ENCODE data around the gene FRMD4B. TPM values are rescaled to one million over a fixed set of nuclear protein-coding genes. Genes with fewer than 3 reads are reported as not detected.
A peak's percentile ranks its signal among the peaks of the same experiment; 100 is the strongest.

The FRMD4B gene
- total and polyA plus RNA-seq, 7 donors, result 8.2 to 21.5 (median 13.2) TPM

DNA sequence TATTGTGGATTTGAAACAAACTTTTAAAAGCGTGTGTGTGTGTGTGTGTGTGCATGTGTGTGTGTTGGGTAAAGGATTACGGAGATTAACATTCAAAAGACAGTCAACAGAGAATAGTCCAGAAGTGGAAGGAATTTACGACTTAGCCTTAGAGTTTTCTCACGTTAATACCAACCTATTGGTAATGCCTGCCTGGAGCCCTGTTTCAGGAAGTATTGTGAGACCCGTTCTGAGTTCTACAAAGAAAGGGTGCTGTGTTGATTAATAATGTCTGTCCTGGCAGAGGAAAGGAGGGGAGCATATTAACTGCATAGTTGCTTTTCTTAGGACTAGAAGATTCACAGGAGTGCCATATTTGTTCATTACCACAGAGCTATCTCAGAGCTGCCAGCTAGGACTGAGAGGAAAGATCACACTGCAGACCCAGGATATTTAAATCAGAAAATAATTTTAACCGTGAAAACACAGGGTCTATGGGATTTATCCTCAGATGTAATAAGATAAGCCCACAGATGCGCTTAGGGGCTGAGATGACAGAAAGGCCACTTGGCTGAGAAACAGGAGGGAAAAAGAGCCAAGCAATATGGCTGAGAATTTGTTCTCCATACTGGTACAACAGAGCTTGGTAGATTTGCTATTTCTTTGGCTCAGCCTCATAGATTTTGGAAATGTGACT, 40.5 kb upstream of the FRMD4B start:
- no peak overlapping the region for H3K4me3 ChIP-seq
- no peak for DNase-seq
- H3K9me3 ChIP-seq, result no peaks in the 10 kb centered on the region
- H3K36me3 ChIP-seq, result no peaks in the 10 kb centered on the region
- no peaks in the 10 kb centered on the region for H3K27me3 ChIP-seq
- intact Hi-C loops (cut with DNase I), result no loop called here
- TF ChIP-seq, protein P1, sequence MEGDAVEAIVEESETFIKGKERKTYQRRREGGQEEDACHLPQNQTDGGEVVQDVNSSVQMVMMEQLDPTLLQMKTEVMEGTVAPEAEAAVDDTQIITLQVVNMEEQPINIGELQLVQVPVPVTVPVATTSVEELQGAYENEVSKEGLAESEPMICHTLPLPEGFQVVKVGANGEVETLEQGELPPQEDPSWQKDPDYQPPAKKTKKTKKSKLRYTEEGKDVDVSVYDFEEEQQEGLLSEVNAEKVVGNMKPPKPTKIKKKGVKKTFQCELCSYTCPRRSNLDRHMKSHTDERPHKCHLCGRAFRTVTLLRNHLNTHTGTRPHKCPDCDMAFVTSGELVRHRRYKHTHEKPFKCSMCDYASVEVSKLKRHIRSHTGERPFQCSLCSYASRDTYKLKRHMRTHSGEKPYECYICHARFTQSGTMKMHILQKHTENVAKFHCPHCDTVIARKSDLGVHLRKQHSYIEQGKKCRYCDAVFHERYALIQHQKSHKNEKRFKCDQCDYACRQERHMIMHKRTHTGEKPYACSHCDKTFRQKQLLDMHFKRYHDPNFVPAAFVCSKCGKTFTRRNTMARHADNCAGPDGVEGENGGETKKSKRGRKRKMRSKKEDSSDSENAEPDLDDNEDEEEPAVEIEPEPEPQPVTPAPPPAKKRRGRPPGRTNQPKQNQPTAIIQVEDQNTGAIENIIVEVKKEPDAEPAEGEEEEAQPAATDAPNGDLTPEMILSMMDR (IDR thresholded peaks at IDR 0.05), result no peak
- H3K4me1 ChIP-seq, result no peaks in the 10 kb centered on the region
- H3K27ac ChIP-seq, result no peak overlapping the region
- WGBS, 2 donors, result 76 to 81% methylated on average over 7 of the region's 7 CpGs

DNA sequence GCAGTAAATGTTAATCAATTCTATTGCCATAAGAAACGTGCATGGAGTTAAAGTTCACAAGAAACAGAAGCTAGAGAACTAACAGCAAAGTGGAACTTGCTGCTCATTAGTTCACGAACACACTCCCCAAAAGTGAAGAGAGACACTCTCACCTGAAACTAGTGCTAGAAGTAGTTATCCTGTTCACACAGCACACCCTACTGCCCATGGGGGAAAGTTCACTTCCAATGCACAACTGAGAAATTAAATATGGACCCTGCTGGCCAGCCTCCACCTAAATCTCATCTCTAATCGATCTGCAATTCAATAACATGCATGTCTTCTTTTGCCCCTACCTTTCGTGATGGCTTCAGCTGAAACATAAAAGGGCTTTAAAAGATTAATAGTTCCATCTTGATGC, 39.4 kb upstream of the FRMD4B start:
- H3K4me3 ChIP-seq, result no peak overlapping the region
- no peaks in the 10 kb centered on the region for H3K27me3 ChIP-seq
- H3K4me1 ChIP-seq, result no peaks in the 10 kb centered on the region
- no peaks in the 10 kb centered on the region for H3K9me3 ChIP-seq
- no peak for TF ChIP-seq EP300 (IDR thresholded peaks at IDR 0.05)
- TF ChIP-seq, protein P1 (IDR thresholded peaks at IDR 0.05), result peak in 1 of 4 experiments; percentile 11
- WGBS, 2 donors, result 35 to 61% methylated on average over 4 of the region's 4 CpGs
- intact Hi-C loops (cut with DNase I), result no loop called here
- H3K36me3 ChIP-seq, result no peaks in the 10 kb centered on the region
- no peak overlapping the region for H3K27ac ChIP-seq
- no peak for DNase-seq

DNA sequence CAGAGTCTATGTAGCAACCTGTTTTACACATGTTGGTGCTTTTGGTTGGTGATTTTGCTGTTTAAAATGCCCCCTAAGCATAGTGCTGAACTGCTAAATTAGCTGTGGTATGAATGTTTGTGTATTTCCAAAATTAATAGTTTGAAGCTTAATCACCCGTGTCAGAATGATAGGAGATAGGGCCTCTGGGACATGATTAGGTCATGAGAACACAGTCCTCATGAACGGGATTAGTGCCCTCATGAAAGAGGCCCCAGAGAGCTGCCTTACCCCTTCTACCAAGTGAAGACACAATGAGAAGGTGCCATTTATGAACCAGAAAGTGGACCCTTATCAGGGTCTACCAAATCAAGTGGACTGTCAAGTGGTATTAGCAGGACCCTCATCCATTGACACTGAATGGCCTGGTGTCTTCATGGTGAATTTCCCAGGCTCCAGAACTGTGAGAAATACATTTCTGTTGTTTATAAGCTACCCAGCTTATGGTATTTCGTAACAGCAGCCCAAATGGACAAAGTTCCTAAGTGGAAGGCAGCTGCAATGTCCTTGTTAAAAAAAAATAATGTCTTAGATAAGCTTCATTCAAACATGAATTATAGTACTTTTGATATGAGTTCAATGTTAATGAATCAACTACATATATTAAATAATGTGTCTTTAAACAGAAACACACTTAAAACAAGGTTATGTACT, 37.7 kb upstream of the FRMD4B start:
- TF ChIP-seq, protein P1 (IDR thresholded peaks at IDR 0.05), result no peak
- TF ChIP-seq EP300 (IDR thresholded peaks at IDR 0.05) (no peak), POLR2A (IDR thresholded peaks at IDR 0.05) (no peak), POLR2AphosphoS5 (IDR thresholded peaks at IDR 0.05) (no peak)
- Histone ChIP-seq H3K27me3 (no peaks in the 10 kb centered on the region), H3K27ac (no peak overlapping the region), H3K4me1 (no peaks in the 10 kb centered on the region), H3K9me3 (no peaks in the 10 kb centered on the region), H3K4me3 (no peak overlapping the region), H3K36me3 (no peaks in the 10 kb centered on the region)
- intact Hi-C loops (cut with DNase I), result no loop called here
- WGBS, 2 donors, result 82 to 91% methylated on average over 3 of the region's 3 CpGs
- DNase-seq, result no peak

DNA sequence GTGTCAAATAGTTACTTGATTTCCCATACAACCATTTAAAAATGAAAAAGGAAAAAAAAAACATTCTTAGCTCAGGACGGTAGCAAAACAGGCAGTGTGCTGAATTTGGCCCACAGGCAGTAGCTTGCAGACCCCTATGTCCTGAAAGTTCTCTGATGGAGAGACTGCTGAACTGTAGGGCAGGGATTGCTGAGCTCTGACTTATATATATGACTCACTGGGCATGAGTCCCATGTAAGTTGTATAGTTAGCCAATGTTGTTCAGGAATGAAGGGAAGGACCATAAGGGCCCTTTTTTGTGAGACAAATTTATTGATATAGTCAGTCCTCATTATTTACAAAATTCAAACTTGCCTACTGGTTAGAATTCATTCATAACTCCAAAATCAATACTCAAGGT, 36.9 kb upstream of the FRMD4B start:
- H3K4me3 ChIP-seq, result no peak overlapping the region
- H3K27ac ChIP-seq, result no peak overlapping the region
- H3K9me3 ChIP-seq, result no peaks in the 10 kb centered on the region
- no peaks in the 10 kb centered on the region for H3K4me1 ChIP-seq
- TF ChIP-seq, protein P1 (IDR thresholded peaks at IDR 0.05), result no peak
- TF ChIP-seq EP300 (IDR thresholded peaks at IDR 0.05) (no peak), POLR2AphosphoS5 (IDR thresholded peaks at IDR 0.05) (no peak), POLR2A (IDR thresholded peaks at IDR 0.05) (no peak)
- no peak for DNase-seq
- H3K27me3 ChIP-seq, result no peaks in the 10 kb centered on the region
- H3K36me3 ChIP-seq, result no peaks in the 10 kb centered on the region
- intact Hi-C loops (cut with DNase I), result no loop called here
- 95 to 96% methylated on average over 1 of the region's 1 CpG for WGBS, 2 donors
